ENCODE measurements around the gene ACOT12.

GRCh38 chr5:81313278-81313677, 80.7 kb downstream of the ACOT12 start:
- TF ChIP-seq MYC (CRISPR knock-in tag; IDR thresholded peaks at IDR 0.05; ENCODE audit: borderline replicate concordance) (no peak), ZNF776 (CRISPR knock-in tag; IDR thresholded peaks at IDR 0.05) (no peak), PCBP2 (optimal IDR thresholded peaks at IDR 0.05; ENCODE audit: low read depth, low read length, poor library complexity, severe bottlenecking) (no peak), CTCF (CRISPR knock-in tag; IDR thresholded peaks at IDR 0.05) (no peak), HCFC1 (IDR thresholded peaks at IDR 0.05; ENCODE audit: low read depth, low read length) (no peak), MAX (IDR thresholded peaks at IDR 0.05) (no peak), STAG1 (CRISPR knock-in tag; IDR thresholded peaks at IDR 0.05) (no peak), SP2 (CRISPR knock-in tag; IDR thresholded peaks at IDR 0.05) (no peak), ZNF317 (CRISPR knock-in tag; IDR thresholded peaks at IDR 0.05) (no peak), KLF12 (CRISPR knock-in tag; IDR thresholded peaks at IDR 0.05; ENCODE audit: borderline replicate concordance) (no peak)
